HG03039 (cell line): Measurements from ENCODE around the gene SPC24.
"Not testable (repeated sequence)": the region's sequence is repeated elsewhere in the genome, so short reads cannot be mapped to it uniquely, and the experiment has no call there.

Source experiments
- ATAC-seq: cut with Tn5 transposase; IDR thresholded peaks from one replicate; pipeline ENCODE4 v1.9.1; 2021; ENCODE audit warnings: mild to moderate bottlenecking, moderate library complexity; ENCODE audit not compliant: unreplicated experiment

The SPC24 gene

DNA sequence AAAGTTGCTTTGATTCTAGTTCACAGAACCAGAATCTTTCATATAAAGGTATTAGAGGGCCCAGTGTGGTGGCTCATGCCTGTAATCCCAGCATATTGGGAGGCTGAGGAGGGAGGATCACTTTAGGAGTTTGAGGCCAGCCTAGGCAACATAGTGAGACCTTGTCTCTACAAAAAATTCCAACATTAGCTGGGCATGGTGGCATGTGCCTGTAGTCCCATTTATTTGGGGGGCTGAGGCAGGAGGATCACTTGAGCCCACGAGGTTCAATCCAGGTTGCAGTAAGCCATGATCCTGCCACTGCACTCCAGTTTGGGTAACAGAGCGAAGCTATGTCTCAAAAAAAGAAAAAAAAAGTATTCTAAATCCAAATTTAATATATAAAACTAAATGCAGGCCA is 57.3 kb downstream of the SPC24 start:
- no peak for ATAC-seq

DNA sequence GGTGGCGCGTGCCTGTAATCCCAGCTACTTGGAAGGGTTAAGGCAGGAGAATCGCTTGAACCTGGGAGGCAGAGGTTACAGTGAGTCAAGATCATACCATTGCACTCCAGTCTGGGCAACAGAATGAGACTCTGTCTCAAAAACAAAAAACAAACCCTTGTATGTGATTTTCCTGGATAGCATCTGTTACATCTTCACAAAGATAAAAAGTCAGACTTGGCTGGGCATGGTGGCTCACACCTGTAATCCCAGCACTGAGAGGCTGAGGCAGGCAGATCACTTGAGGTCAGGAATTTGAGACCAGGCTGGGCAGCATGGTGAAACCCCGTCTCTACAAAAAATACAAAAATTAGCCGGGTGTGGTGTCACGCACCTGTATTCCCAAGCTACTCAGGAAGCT is 58.2 kb downstream of the SPC24 start:
- ATAC-seq = not testable (repeated sequence)

- ATAC-seq = no peak
Observed at GRCh38 chr19:11096210-11096841, 59.3 kb downstream of the SPC24 start.
